ENCODE data around the gene IRAK2. TPM values are rescaled to one million over a fixed set of nuclear protein-coding genes. Genes with fewer than 3 reads are reported as not detected.

The IRAK2 gene
- total RNA-seq, 1 donor from 2014 or later = 2.0 TPM

DNA sequence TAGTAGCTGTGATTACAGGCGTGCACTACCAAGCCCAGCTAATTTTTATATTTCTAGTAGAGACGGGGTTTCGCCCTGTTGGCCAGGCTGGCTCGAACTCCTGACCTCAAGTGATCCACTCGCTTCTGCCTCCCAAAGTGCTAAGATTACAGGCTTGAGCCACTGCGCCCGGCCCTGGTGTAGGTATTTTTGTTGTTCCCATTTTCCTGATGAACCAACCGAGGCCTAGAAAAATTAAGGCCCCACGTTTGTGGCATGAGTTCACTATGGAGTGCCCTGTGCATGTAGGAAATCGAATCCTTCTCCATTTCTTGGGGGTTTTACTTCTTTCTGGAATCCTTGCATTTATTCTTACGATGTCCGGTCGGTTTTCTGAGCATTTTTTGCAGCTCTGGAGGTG lies 69.3 kb downstream of the IRAK2 start:
- Mint-ChIP-seq H3K4me3 (ENCODE audit: unreplicated experiment) (no peak overlapping the region), H3K27me3 (ENCODE audit: low read depth, unreplicated experiment) (no peaks in the 10 kb centered on the region), H3K4me1 (ENCODE audit: low read depth, unreplicated experiment) (peaks cover 3% of the 10 kb centered on the region), H3K36me3 (ENCODE audit: low read depth, unreplicated experiment) (peaks cover 2% of the 10 kb centered on the region), H3K27ac (ENCODE audit: unreplicated experiment) (no peak overlapping the region), H3K9me3 (ENCODE audit: unreplicated experiment) (peaks cover 2% of the 10 kb centered on the region)
- DNase-seq (ENCODE audit: low read depth) (no peak), FAIRE-seq (no peak)
- Histone ChIP-seq H2AFZ (ENCODE audit: low read depth, low read length) (no peak overlapping the region), H3K36me3 (ENCODE audit: insufficient read depth, low read length) (peaks cover 7% of the 10 kb centered on the region), H3K79me2 (ENCODE audit: insufficient read depth, low read length) (no peaks in the 10 kb centered on the region), H3K27ac (ENCODE audit: low read depth, low read length) (no peak overlapping the region), H3K9ac (ENCODE audit: low read length) (no peak overlapping the region), H3K27me3 (ENCODE audit: insufficient read depth, low read length) (no peaks in the 10 kb centered on the region), H3K4me3 (ENCODE audit: insufficient read depth, low read depth, low read length) (no peak overlapping the region), H3K9me3 (ENCODE audit: insufficient read depth, low read depth, low read length) (no peaks in the 10 kb centered on the region), H3K4me2 (ENCODE audit: low read length) (no peak overlapping the region), H4K20me1 (ENCODE audit: insufficient read depth, low read length) (no peaks in the 10 kb centered on the region), H3K4me1 (ENCODE audit: insufficient read depth, low read length) (no peaks in the 10 kb centered on the region)
- TF ChIP-seq, protein P1, sequence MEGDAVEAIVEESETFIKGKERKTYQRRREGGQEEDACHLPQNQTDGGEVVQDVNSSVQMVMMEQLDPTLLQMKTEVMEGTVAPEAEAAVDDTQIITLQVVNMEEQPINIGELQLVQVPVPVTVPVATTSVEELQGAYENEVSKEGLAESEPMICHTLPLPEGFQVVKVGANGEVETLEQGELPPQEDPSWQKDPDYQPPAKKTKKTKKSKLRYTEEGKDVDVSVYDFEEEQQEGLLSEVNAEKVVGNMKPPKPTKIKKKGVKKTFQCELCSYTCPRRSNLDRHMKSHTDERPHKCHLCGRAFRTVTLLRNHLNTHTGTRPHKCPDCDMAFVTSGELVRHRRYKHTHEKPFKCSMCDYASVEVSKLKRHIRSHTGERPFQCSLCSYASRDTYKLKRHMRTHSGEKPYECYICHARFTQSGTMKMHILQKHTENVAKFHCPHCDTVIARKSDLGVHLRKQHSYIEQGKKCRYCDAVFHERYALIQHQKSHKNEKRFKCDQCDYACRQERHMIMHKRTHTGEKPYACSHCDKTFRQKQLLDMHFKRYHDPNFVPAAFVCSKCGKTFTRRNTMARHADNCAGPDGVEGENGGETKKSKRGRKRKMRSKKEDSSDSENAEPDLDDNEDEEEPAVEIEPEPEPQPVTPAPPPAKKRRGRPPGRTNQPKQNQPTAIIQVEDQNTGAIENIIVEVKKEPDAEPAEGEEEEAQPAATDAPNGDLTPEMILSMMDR (IDR thresholded peaks at IDR 0.05; ENCODE audit: insufficient read depth, low read depth, low read length) = no peak
- TF ChIP-seq EZH2 (IDR thresholded peaks at IDR 0.05; ENCODE audit: insufficient read depth, low read length) = no peak

GRCh38 chr3:10234526-10235230 lies 70.0 kb downstream of the IRAK2 start:
- H3K27me3 ChIP-seq (ENCODE audit: insufficient read depth, low read length) = no peaks in the 10 kb centered on the region
- no peaks in the 10 kb centered on the region for H4K20me1 ChIP-seq (ENCODE audit: insufficient read depth, low read length)
- no peak for FAIRE-seq
- H3K9ac ChIP-seq (ENCODE audit: low read length) = no peak overlapping the region
- Mint-ChIP-seq H3K27me3 (ENCODE audit: low read depth, unreplicated experiment) (no peaks in the 10 kb centered on the region), H3K4me1 (ENCODE audit: low read depth, unreplicated experiment) (peaks cover 6% of the 10 kb centered on the region), H3K36me3 (ENCODE audit: low read depth, unreplicated experiment) (peaks cover 3% of the 10 kb centered on the region), H3K27ac (ENCODE audit: unreplicated experiment) (peak overlapping the region; percentile 34), H3K4me3 (ENCODE audit: unreplicated experiment) (no peak overlapping the region), H3K9me3 (ENCODE audit: unreplicated experiment) (peaks cover 8% of the 10 kb centered on the region)
- no peaks in the 10 kb centered on the region for H3K9me3 ChIP-seq (ENCODE audit: insufficient read depth, low read depth, low read length)
- no peak overlapping the region for H2AFZ ChIP-seq (ENCODE audit: low read depth, low read length)
- no peak overlapping the region for H3K4me2 ChIP-seq (ENCODE audit: low read length)
- no peaks in the 10 kb centered on the region for H3K4me1 ChIP-seq (ENCODE audit: insufficient read depth, low read length)
- H3K27ac ChIP-seq (ENCODE audit: low read depth, low read length) = no peak overlapping the region
- no peak overlapping the region for H3K4me3 ChIP-seq (ENCODE audit: insufficient read depth, low read depth, low read length)
- H3K79me2 ChIP-seq (ENCODE audit: insufficient read depth, low read length) = no peaks in the 10 kb centered on the region
- peaks cover 7% of the 10 kb centered on the region for H3K36me3 ChIP-seq (ENCODE audit: insufficient read depth, low read length)
- no peak for DNase-seq (ENCODE audit: low read depth)
- TF ChIP-seq EZH2 (IDR thresholded peaks at IDR 0.05; ENCODE audit: insufficient read depth, low read length) = no peak

DNA sequence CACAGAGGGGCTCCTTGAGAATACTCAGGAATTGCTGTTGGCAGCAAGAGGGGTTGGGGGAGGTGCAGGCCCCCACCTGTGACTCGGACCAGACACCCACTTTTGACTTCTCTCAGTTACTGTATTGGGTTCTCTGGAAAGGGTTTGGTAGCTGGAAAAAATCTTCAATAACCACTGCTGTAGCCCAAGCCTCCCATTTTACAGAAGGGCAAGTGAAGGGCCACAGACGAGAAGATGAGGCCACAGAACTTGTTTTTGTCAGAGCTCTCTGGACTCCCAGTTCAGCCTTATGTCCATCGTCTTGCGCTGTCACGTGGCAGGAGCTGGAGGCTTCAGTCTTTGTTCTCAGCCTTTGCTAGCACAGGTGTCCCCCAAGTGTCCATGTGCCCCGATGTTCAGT lies 70.8 kb downstream of the IRAK2 start:
- H3K9me3 ChIP-seq (ENCODE audit: insufficient read depth, low read depth, low read length) = no peaks in the 10 kb centered on the region
- no peaks in the 10 kb centered on the region for H3K4me1 ChIP-seq (ENCODE audit: insufficient read depth, low read length)
- Mint-ChIP-seq H3K9me3 (ENCODE audit: unreplicated experiment) (peaks cover 8% of the 10 kb centered on the region), H3K27me3 (ENCODE audit: low read depth, unreplicated experiment) (no peaks in the 10 kb centered on the region), H3K36me3 (ENCODE audit: low read depth, unreplicated experiment) (peaks cover 4% of the 10 kb centered on the region), H3K4me3 (ENCODE audit: unreplicated experiment) (no peak overlapping the region), H3K27ac (ENCODE audit: unreplicated experiment) (no peak overlapping the region), H3K4me1 (ENCODE audit: low read depth, unreplicated experiment) (peaks cover 6% of the 10 kb centered on the region)
- no peaks in the 10 kb centered on the region for H3K79me2 ChIP-seq (ENCODE audit: insufficient read depth, low read length)
- H3K4me2 ChIP-seq (ENCODE audit: low read length) = no peak overlapping the region
- no peak for FAIRE-seq
- no peak overlapping the region for H3K9ac ChIP-seq (ENCODE audit: low read length)
- H3K36me3 ChIP-seq (ENCODE audit: insufficient read depth, low read length) = peaks cover 7% of the 10 kb centered on the region
- TF ChIP-seq, protein P1 (IDR thresholded peaks at IDR 0.05; ENCODE audit: insufficient read depth, low read depth, low read length) = no peak
- no peak for TF ChIP-seq EZH2 (IDR thresholded peaks at IDR 0.05; ENCODE audit: insufficient read depth, low read length)
- no peak overlapping the region for H3K4me3 ChIP-seq (ENCODE audit: insufficient read depth, low read depth, low read length)
- no peaks in the 10 kb centered on the region for H4K20me1 ChIP-seq (ENCODE audit: insufficient read depth, low read length)
- H2AFZ ChIP-seq (ENCODE audit: low read depth, low read length) = no peak overlapping the region
- H3K27ac ChIP-seq (ENCODE audit: low read depth, low read length) = no peak overlapping the region
- DNase-seq (ENCODE audit: low read depth) = no peak
- no peaks in the 10 kb centered on the region for H3K27me3 ChIP-seq (ENCODE audit: insufficient read depth, low read length)

Measured in astrocyte (in vitro differentiated cells and primary cell).